ENCODE measurements around the gene GREB1.

The GREB1 gene

DNA sequence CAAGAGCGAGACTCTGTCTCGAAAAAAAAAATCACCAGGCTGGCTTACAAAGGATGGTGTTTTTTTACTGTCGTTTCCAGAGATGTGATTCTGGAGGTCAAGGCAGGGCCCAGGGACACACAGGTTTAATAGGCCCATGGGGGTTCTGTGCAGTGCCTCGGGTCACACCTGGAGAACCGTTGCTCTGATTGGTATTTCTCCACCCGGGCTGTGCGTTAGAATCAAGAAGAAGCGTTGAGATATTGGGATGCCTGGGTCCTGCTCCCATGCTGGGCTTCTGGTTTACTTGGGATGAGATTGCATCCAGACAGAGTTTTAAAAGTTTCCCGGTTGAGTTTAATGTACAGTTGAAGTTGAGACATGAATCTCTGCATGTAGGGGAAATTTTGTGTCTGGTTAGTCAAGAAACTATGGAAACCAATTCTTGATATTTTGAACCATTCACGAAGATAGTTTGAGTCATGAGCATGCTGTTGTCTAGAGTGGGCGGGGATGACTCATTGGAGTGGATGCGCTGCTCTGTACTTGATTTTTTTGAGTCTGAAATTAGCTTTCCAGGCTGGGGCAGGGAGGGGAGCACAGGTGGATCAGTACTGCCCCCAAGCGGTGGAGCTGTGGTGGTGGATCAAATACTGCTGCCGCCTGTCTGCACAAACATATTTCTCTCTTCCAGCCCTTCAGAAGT is 50.1 kb downstream of the GREB1 start:
- no peak overlapping the region for H3K27ac ChIP-seq (ENCODE audit: low read depth, low read length)
- peaks cover 20% of the 10 kb centered on the region; the same call in 1 of the 2 replicates for H3K4me1 ChIP-seq (ENCODE audit: control insufficient read depth, insufficient read depth, low read length)
- H3K9ac ChIP-seq (ENCODE audit: low read length), result no peak overlapping the region
- H3K27me3 ChIP-seq (ENCODE audit: control insufficient read depth, insufficient read depth, low read length), result no peaks in the 10 kb centered on the region
- no peaks in the 10 kb centered on the region for H3K9me3 ChIP-seq (ENCODE audit: control insufficient read depth, insufficient read depth, low read depth, low read length)
- H3K36me3 ChIP-seq (ENCODE audit: control insufficient read depth, insufficient read depth, low read length), result peaks cover 29% of the 10 kb centered on the region
- no peak overlapping the region for H3K4me3 ChIP-seq (ENCODE audit: low read depth, low read length)

DNA sequence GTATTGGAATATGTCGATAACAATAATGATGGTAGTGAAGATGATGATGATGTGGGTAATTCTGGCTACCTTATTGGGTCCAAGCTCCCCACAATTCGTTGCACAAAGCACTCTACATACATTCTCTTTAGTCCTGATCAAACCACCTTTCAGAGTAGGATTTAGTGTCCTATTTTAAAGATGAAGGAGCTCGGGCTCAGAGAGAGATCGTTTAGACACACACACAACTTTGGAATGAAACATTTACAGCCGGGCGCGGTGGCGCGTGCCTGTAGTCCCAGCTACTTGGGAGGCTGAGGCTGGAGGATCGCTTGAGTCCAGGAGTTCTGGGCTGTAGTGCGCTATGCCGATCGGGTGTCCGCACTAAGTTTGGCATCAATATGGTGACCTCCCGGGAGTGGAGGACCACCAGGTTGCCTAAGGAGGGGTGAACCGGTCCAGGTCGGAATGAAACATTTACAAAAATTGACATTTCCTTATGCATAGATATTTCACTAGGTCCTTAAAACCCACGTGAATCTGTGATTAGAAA is 50.7 kb downstream of the GREB1 start:
- peaks cover 24% of the 10 kb centered on the region; the same call in 1 of the 2 replicates for H3K36me3 ChIP-seq (ENCODE audit: control insufficient read depth, insufficient read depth, low read length)
- H3K9ac ChIP-seq (ENCODE audit: low read length), result no peak overlapping the region
- no peaks in the 10 kb centered on the region for H3K27me3 ChIP-seq (ENCODE audit: control insufficient read depth, insufficient read depth, low read length)
- no peak overlapping the region for H3K4me3 ChIP-seq (ENCODE audit: low read depth, low read length)
- H3K4me1 ChIP-seq (ENCODE audit: control insufficient read depth, insufficient read depth, low read length), result peaks cover 20% of the 10 kb centered on the region; the same call in 1 of the 2 replicates
- H3K9me3 ChIP-seq (ENCODE audit: control insufficient read depth, insufficient read depth, low read depth, low read length), result no peaks in the 10 kb centered on the region
- H3K27ac ChIP-seq (ENCODE audit: low read depth, low read length), result no peak overlapping the region

DNA sequence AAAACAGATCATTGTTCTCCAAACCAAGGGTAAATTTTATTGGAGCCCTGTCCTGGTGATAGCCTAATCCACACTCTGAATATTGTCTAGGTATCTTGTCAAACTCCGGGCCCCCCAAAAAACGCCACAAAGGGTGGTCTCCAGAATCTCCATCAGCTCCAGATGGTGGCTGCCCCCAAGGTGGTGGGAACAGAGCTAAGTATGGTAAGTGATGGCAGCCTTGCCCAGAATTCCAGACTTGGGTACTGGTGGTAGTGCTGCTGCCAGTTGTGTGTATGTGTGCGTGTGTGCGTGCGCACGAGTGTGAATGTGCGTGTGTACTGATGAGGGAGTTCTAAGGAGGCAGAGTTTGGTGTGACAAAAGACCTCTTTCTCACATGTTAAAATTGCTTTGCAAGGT is 51.2 kb downstream of the GREB1 start:
- H3K4me1 ChIP-seq (ENCODE audit: control insufficient read depth, insufficient read depth, low read length), result peaks cover 20% of the 10 kb centered on the region; the same call in 1 of the 2 replicates
- no peak overlapping the region for H3K9ac ChIP-seq (ENCODE audit: low read length)
- H3K36me3 ChIP-seq (ENCODE audit: control insufficient read depth, insufficient read depth, low read length), result peaks cover 25% of the 10 kb centered on the region; the same call in 1 of the 2 replicates
- no peak overlapping the region for H3K4me3 ChIP-seq (ENCODE audit: low read depth, low read length)
- no peaks in the 10 kb centered on the region for H3K27me3 ChIP-seq (ENCODE audit: control insufficient read depth, insufficient read depth, low read length)
- H3K9me3 ChIP-seq (ENCODE audit: control insufficient read depth, insufficient read depth, low read depth, low read length), result no peaks in the 10 kb centered on the region
- no peak overlapping the region for H3K27ac ChIP-seq (ENCODE audit: low read depth, low read length)

DNA sequence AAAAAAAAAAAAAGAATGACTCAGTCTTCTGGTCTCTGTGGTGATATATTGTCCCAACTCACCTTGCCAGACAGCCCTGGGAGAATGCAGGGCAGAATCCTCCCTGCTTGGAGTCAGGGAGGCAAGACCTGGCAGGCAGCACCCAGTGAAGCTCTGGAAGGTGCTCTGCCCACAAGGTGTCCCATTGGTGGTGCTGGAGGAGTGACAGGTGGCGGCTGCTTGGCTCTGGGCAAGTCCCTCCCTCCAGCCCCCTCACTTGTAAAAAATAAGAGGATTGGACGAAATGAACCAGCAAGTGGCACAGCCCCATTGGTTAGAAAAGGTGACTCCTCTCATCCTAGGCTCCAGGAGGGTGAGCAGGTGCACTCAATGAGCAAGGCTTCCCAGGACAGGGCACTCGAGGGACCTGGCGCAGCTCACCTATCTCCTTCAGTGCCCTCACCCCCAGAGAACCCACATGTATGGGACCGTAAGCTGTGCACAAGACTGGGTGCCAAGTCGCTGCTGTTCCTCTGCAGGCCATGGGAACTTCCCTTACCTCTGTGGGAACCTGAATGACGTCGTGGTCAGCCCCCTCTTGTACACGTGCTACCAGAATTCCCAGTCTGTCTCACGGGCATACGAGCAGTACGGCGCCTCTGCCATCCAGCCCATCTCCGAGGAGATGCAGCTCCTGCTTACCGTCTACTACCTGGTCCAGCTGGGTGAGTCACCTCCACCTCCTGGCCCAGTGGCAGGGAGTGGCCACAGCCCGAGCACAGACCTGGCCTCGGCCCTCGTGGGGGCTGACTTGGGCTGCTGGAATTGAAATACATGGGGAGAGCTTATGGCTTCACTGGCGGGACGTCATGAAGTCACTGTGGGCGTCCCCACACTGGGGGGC is 54.6 kb downstream of the GREB1 start:
- Histone ChIP-seq H3K36me3 (ENCODE audit: control insufficient read depth, insufficient read depth, low read length) (peaks cover 28% of the 10 kb centered on the region; the same call in 1 of the 2 replicates), H3K4me1 (ENCODE audit: control insufficient read depth, insufficient read depth, low read length) (peaks cover 7% of the 10 kb centered on the region; the same call in 1 of the 2 replicates), H3K9ac (ENCODE audit: low read length) (no peak overlapping the region), H3K4me3 (ENCODE audit: low read depth, low read length) (no peak overlapping the region), H3K27ac (ENCODE audit: low read depth, low read length) (no peak overlapping the region), H3K27me3 (ENCODE audit: control insufficient read depth, insufficient read depth, low read length) (no peaks in the 10 kb centered on the region), H3K9me3 (ENCODE audit: control insufficient read depth, insufficient read depth, low read depth, low read length) (no peaks in the 10 kb centered on the region)

DNA sequence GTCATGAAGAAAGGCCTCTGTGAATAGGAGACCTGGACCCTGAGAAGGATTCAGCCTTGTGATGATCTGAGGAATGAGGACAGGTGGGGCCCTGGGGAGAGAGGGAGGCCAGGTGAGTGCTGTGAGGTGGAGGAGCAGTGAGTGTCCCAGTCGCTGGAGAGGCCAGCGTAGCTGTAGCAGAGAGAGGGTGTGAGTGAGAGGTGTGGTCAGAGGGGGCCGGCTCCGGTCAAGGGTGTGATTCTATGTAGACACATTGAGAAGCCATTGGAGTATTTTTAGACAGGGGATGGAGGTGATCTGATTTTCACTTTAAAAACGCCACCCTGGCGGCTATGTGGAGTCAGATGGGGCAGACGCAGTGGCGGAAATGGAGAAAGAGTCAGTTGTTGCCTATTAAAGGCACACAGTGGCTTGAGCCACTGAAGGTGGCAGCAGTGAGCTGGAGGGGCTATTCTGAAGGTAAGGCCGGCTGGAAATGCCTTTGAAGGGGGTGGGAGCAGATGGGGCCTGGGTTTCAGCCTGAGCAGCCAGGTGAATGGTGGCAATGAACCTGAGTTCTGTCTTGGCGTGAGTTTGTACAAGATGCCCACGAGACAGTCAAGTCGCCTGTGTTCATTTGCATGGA is 55.6 kb downstream of the GREB1 start:
- peaks cover 28% of the 10 kb centered on the region; the same call in 1 of the 2 replicates for H3K36me3 ChIP-seq (ENCODE audit: control insufficient read depth, insufficient read depth, low read length)
- H3K4me1 ChIP-seq (ENCODE audit: control insufficient read depth, insufficient read depth, low read length), result no peaks in the 10 kb centered on the region
- no peaks in the 10 kb centered on the region for H3K9me3 ChIP-seq (ENCODE audit: control insufficient read depth, insufficient read depth, low read depth, low read length)
- H3K4me3 ChIP-seq (ENCODE audit: low read depth, low read length), result no peak overlapping the region
- H3K27ac ChIP-seq (ENCODE audit: low read depth, low read length), result no peak overlapping the region
- H3K9ac ChIP-seq (ENCODE audit: low read length), result no peak overlapping the region
- H3K27me3 ChIP-seq (ENCODE audit: control insufficient read depth, insufficient read depth, low read length), result no peaks in the 10 kb centered on the region

DNA sequence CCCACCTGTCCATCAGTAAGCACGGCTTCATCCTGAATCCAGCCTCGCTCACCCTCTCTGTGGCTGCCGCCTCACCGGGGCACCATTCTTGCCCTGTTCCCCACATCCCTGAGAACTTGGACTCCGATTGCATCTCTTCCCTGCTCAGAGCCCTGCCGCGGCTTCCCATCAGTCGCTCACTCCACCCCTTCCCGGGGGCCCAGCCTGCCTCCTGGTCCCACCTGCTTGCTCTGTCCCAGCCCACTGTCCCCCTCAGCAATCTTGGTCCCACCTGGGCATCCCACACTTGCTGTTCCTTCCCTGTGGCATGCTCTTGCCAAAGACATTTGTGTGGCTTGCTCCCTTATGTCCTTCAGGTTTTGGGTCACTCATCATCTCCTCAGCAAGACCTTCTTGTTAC is 56.3 kb downstream of the GREB1 start:
- Histone ChIP-seq H3K9me3 (ENCODE audit: control insufficient read depth, insufficient read depth, low read depth, low read length) (no peaks in the 10 kb centered on the region), H3K4me3 (ENCODE audit: low read depth, low read length) (no peak overlapping the region), H3K4me1 (ENCODE audit: control insufficient read depth, insufficient read depth, low read length) (no peaks in the 10 kb centered on the region), H3K36me3 (ENCODE audit: control insufficient read depth, insufficient read depth, low read length) (peaks cover 31% of the 10 kb centered on the region), H3K9ac (ENCODE audit: low read length) (no peak overlapping the region), H3K27me3 (ENCODE audit: control insufficient read depth, insufficient read depth, low read length) (no peaks in the 10 kb centered on the region), H3K27ac (ENCODE audit: low read depth, low read length) (no peak overlapping the region)

DNA sequence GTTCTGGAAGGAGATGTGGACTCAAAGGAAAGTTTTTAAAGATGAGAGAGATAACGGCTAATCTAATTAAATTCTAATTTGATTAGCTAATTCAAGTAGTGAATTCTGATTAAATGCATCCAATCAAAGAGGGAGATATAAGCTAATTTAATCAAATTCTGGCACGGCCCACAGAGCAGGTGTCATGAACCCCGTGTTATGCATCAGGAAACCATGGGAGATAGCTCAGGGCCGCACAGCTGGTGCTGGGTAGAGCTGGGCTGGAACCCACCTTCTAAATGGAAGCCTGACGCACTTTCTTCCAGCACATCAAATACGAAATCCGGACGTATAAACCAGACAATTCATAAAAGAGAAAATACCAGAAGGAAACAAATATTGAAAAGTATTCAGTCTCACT is 57.2 kb downstream of the GREB1 start:
- H3K4me1 ChIP-seq (ENCODE audit: control insufficient read depth, insufficient read depth, low read length), result no peaks in the 10 kb centered on the region
- peaks cover 33% of the 10 kb centered on the region for H3K36me3 ChIP-seq (ENCODE audit: control insufficient read depth, insufficient read depth, low read length)
- H3K27ac ChIP-seq (ENCODE audit: low read depth, low read length), result no peak overlapping the region
- no peaks in the 10 kb centered on the region for H3K27me3 ChIP-seq (ENCODE audit: control insufficient read depth, insufficient read depth, low read length)
- no peak overlapping the region for H3K4me3 ChIP-seq (ENCODE audit: low read depth, low read length)
- H3K9me3 ChIP-seq (ENCODE audit: control insufficient read depth, insufficient read depth, low read depth, low read length), result no peaks in the 10 kb centered on the region
- no peak overlapping the region for H3K9ac ChIP-seq (ENCODE audit: low read length)

DNA sequence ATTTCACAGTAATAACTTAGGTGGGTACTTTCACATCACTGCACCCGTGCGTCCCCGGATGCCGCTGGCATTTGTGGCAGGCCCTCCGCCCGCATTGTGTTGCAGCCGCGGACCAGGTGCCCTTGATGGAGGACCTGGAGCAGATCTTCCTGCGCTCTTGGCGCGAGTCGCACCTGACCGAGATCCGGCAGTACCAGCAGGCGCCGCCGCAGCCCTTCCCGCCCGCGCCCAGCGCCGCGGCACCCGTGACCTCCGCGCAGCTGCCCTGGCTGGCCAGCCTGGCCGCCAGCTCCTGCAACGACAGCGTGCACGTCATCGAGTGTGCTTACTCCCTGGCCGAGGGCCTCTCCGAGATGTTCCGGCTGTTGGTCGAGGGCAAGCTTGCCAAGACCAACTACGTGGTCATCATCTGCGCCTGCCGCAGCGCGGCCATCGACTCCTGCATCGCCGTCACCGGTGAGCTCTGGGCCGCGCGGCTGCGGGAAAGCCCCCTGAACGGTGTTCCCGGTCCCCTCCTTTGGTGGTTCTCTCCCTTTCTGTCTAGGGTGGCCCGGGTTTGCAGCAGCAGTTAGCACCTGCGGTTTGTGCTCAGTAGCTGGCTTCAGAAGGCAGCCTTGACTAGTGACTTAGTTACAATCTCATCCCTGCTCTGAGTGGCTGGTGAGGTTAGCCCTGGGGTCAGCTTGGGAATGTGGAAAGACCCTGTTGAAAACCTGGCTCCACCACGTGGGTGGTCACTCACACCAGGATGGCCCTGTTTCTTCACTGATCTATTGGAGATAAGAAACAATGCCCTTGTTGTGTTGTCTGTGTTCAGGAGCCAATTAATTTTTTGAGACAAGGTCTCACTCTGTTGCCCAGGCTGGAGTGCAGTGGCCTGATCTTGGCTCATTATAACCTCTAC is 59.1 kb downstream of the GREB1 start:
- Histone ChIP-seq H3K4me3 (ENCODE audit: low read depth, low read length) (no peak overlapping the region), H3K27me3 (ENCODE audit: control insufficient read depth, insufficient read depth, low read length) (no peaks in the 10 kb centered on the region), H3K4me1 (ENCODE audit: control insufficient read depth, insufficient read depth, low read length) (no peaks in the 10 kb centered on the region), H3K9ac (ENCODE audit: low read length) (no peak overlapping the region), H3K36me3 (ENCODE audit: control insufficient read depth, insufficient read depth, low read length) (peaks cover 35% of the 10 kb centered on the region), H3K9me3 (ENCODE audit: control insufficient read depth, insufficient read depth, low read depth, low read length) (no peaks in the 10 kb centered on the region), H3K27ac (ENCODE audit: low read depth, low read length) (no peak overlapping the region)

DNA sequence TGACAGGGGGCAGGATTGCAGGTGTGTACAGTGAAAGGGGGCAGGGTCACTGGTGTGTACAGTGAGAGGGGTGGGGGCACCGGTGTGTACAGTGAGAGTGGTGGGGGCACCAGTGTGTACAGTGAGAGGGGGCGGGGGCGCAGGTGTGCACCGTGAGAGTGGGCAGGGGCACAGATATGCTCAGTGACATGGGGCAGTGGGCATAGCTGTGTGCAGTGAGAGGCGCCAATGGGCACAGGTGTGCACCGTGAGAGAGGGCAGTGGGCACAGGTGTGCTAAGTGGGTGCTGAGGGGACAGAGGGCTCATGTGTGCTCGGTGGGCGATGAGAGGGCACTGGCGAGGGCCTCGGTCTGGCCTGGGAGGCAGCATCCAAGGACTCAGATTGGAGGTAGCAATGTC is 63.0 kb downstream of the GREB1 start:
- Histone ChIP-seq H3K4me3 (ENCODE audit: low read depth, low read length) (no peak overlapping the region), H3K4me1 (ENCODE audit: control insufficient read depth, insufficient read depth, low read length) (no peaks in the 10 kb centered on the region), H3K36me3 (ENCODE audit: control insufficient read depth, insufficient read depth, low read length) (peaks cover 65% of the 10 kb centered on the region), H3K27ac (ENCODE audit: low read depth, low read length) (no peak overlapping the region), H3K9ac (ENCODE audit: low read length) (no peak overlapping the region), H3K9me3 (ENCODE audit: control insufficient read depth, insufficient read depth, low read depth, low read length) (no peaks in the 10 kb centered on the region), H3K27me3 (ENCODE audit: control insufficient read depth, insufficient read depth, low read length) (no peaks in the 10 kb centered on the region)

DNA sequence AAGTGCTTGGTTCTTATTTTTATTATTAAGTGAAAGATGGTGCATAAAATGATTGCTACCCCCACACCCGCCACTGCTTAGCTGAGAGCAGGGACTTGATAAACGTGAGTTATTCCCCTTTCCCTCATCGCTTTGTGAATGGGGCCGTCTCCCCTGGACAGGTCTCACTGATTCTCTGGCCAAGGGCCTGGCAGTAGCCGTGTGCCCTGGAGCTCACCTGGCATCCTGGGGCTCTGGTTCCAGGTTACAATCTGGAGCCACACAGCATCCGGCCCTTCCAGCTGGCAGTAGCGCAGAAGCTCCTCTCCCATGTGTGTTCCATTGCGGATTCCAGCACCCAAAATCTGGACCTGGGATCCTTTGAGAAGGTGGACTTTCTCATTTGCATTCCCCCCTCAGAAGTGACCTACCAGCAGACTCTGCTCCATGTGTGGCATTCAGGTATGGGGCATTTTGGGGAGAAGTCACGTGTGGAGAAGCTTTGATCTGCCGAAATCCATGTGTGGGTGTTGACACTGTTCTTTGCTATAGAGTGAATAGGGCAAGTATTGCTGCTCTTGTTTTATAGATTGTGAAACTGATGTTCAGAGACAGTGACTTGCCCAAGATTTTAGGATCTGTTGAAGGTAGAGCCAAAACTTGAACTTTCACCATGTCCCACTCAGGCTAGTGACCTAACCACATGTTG is 63.8 kb downstream of the GREB1 start:
- Histone ChIP-seq H3K27me3 (ENCODE audit: control insufficient read depth, insufficient read depth, low read length) (no peaks in the 10 kb centered on the region), H3K27ac (ENCODE audit: low read depth, low read length) (no peak overlapping the region), H3K4me3 (ENCODE audit: low read depth, low read length) (no peak overlapping the region), H3K4me1 (ENCODE audit: control insufficient read depth, insufficient read depth, low read length) (no peaks in the 10 kb centered on the region), H3K9me3 (ENCODE audit: control insufficient read depth, insufficient read depth, low read depth, low read length) (no peaks in the 10 kb centered on the region), H3K9ac (ENCODE audit: low read length) (no peak overlapping the region), H3K36me3 (ENCODE audit: control insufficient read depth, insufficient read depth, low read length) (peaks cover 71% of the 10 kb centered on the region)

Measured in HUES6 (cell line).